Trophoblast cell (in vitro differentiated cells and primary cell): ENCODE data around the gene FRZB.

Experiments used
- DNase-seq, 2 donors: peaks; one replicate each; pipeline ENCODE4 v3.0.0-alpha.2; 2016
- H2AFZ ChIP-seq: 2 replicates; pipeline ENCODE4 v1.6.1; 2013; ENCODE audit warnings: low read length, moderate library complexity, mild to moderate bottlenecking; ENCODE audit not compliant: insufficient read depth, poor library complexity
- H2AK5ac ChIP-seq: 2 replicates; pipeline ENCODE4 v1.6.1; 2013; ENCODE audit warnings: mild to moderate bottlenecking, low read length
- H2BK120ac ChIP-seq: 2 replicates; pipeline ENCODE4 v1.6.1; 2013; ENCODE audit warnings: low read length, mild to moderate bottlenecking, moderate library complexity; ENCODE audit not compliant: insufficient read depth, poor library complexity
- H2BK12ac ChIP-seq: 2 replicates; pipeline ENCODE4 v1.6.1; 2013; ENCODE audit warnings: mild to moderate bottlenecking, low read length, moderate library complexity
- H2BK5ac ChIP-seq: 2 replicates; pipeline ENCODE4 v1.6.1; 2013; ENCODE audit warnings: low read length, low read depth, moderate library complexity, mild to moderate bottlenecking; ENCODE audit not compliant: poor library complexity
- H3K14ac ChIP-seq: 2 replicates; pipeline ENCODE4 v1.6.1; 2013; ENCODE audit warnings: mild to moderate bottlenecking, low read length
- H3K18ac ChIP-seq: 2 replicates; pipeline ENCODE4 v1.6.1; 2013; ENCODE audit warnings: mild to moderate bottlenecking, low read length
- H3K23ac ChIP-seq: 2 replicates; pipeline ENCODE4 v1.6.1; 2013; ENCODE audit warnings: low read length
- H3K27ac ChIP-seq: 2 replicates; pipeline ENCODE4 v1.5.1; 2013; ENCODE audit warnings: low read depth, mild to moderate bottlenecking, inconsistent platforms, low read length, moderate library complexity
- H3K27me3 ChIP-seq: 2 replicates; pipeline ENCODE4 v1.6.1; 2013; ENCODE audit warnings: inconsistent platforms, mild to moderate bottlenecking, low read length, moderate library complexity; ENCODE audit not compliant: insufficient read depth
- H3K36me3 ChIP-seq, 2 experiments: 1 replicate in 1 of 2; 2 replicates in 1 of 2; pipeline ENCODE4 v1.6.1; 2013; ENCODE audit warnings: low read length in 2 of 2, mild to moderate bottlenecking in 2 of 2, moderate library complexity in 1 of 2; ENCODE audit not compliant: insufficient read depth in 2 of 2, control insufficient read depth in 1 of 2
- H3K4ac ChIP-seq: 2 replicates; pipeline ENCODE4 v1.6.1; 2013; ENCODE audit warnings: low read depth, mild to moderate bottlenecking, low read length, moderate library complexity
- H3K4me1 ChIP-seq, 2 experiments: 1 replicate in 1 of 2; 2 replicates in 1 of 2; pipeline ENCODE4 v1.6.1; 2013; ENCODE audit warnings: low read length in 2 of 2, mild to moderate bottlenecking in 2 of 2, moderate library complexity in 1 of 2; ENCODE audit not compliant: insufficient read depth in 2 of 2, control insufficient read depth in 1 of 2
- H3K4me2 ChIP-seq: 2 replicates; pipeline ENCODE4 v1.6.1; 2013; ENCODE audit warnings: inconsistent platforms, mild to moderate bottlenecking, low read length, moderate library complexity
- H3K4me3 ChIP-seq: 2 replicates; pipeline ENCODE4 v1.5.1; 2013; ENCODE audit warnings: mild to moderate bottlenecking, low read depth, low read length, inconsistent platforms
- H3K79me1 ChIP-seq: one replicate; pipeline ENCODE4 v1.6.1; 2013; ENCODE audit warnings: low read length
- H3K79me2 ChIP-seq: 2 replicates; pipeline ENCODE4 v1.6.1; 2013; ENCODE audit warnings: low read length, mild to moderate bottlenecking; ENCODE audit not compliant: control insufficient read depth, insufficient read depth, poor library complexity
- H3K9ac ChIP-seq: 2 replicates; pipeline ENCODE4 v1.6.1; 2013; ENCODE audit warnings: mild to moderate bottlenecking, low read length
- H3K9me3 ChIP-seq: 2 replicates; pipeline ENCODE4 v1.6.1; 2013; ENCODE audit warnings: low read depth, mild to moderate bottlenecking, control low read depth, inconsistent platforms, low read length; ENCODE audit not compliant: insufficient read depth
- H4K12ac ChIP-seq: 2 replicates; pipeline ENCODE4 v1.6.1; 2013; ENCODE audit warnings: low read depth, mild to moderate bottlenecking, low read length, moderate library complexity
- H4K8ac ChIP-seq: 2 replicates; pipeline ENCODE4 v1.6.1; 2013; ENCODE audit warnings: low read depth, mild to moderate bottlenecking, low read length, moderate library complexity
- H4K91ac ChIP-seq: one replicate; pipeline ENCODE4 v1.6.1; 2013; ENCODE audit warnings: low read depth, mild to moderate bottlenecking, low read length, moderate library complexity
- WGBS: extraction: QIAGEN DNeasy Blood & Tissue Kit; methylation state at CpG from one replicate; pipeline ENCODE4 v1.1.7; 2013; ENCODE audit warnings: missing lambda C conversion rate; ENCODE audit not compliant: insufficient read length, insufficient coverage; ENCODE audit errors: extremely low coverage; 5-methylcytosine and 5-hydroxymethylcytosine counted together

FRZB gene

GRCh38 chr2:182864949-182865570 is 1.4 kb downstream of the FRZB start:
- H4K12ac ChIP-seq = no peak overlapping the region
- H2AFZ ChIP-seq = no peak overlapping the region
- no peak overlapping the region for H2BK12ac ChIP-seq
- no peak overlapping the region for H4K8ac ChIP-seq
- H3K4me3 ChIP-seq = no peak overlapping the region
- no peak overlapping the region for H2AK5ac ChIP-seq
- no peak overlapping the region for H3K27ac ChIP-seq
- H3K9ac ChIP-seq = no peak overlapping the region
- H3K79me1 ChIP-seq = peaks cover 3% of the 10 kb centered on the region
- no peak overlapping the region for H3K14ac ChIP-seq
- H3K23ac ChIP-seq = no peak overlapping the region
- no peaks in the 10 kb centered on the region for H3K79me2 ChIP-seq
- DNase-seq = no peak
- no peak overlapping the region for H2BK5ac ChIP-seq
- WGBS = no CpG with 5 or more reads among the region's 4 CpGs
- no peak overlapping the region for H3K4ac ChIP-seq
- no peaks in the 10 kb centered on the region for H3K36me3 ChIP-seq
- H3K4me2 ChIP-seq = no peak overlapping the region
- H3K9me3 ChIP-seq = no peaks in the 10 kb centered on the region
- H3K27me3 ChIP-seq = peaks cover 17% of the 10 kb centered on the region
- peaks cover 13 to 17% of the 10 kb centered on the region in 2 experiments for H3K4me1 ChIP-seq
- no peak overlapping the region for H2BK120ac ChIP-seq
- H3K18ac ChIP-seq = no peak overlapping the region
- H4K91ac ChIP-seq = no peak overlapping the region

DNA sequence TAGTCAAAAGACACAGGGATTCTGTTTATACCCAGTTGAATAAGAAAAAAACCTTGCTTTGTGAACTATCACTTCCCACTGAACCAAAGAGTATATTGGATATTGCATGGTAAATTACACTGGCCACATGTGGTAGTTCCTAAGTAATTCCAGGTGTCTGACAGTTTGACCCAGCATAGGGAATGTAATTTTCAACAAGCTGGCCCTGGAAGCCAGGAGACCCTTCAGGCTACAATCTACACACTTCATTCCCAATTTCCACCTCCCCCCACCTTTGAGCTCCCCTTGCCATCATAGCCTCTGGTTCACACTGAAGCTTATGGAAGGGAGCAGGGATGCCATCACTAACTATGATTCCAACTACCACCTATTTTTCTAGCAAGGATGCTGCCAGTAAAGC is 2.8 kb downstream of the FRZB start:
- no peak overlapping the region for H3K23ac ChIP-seq
- H3K27me3 ChIP-seq = peaks cover 17% of the 10 kb centered on the region
- no peak overlapping the region for H3K4me3 ChIP-seq
- H4K91ac ChIP-seq = no peak overlapping the region
- H3K4ac ChIP-seq = no peak overlapping the region
- H2AK5ac ChIP-seq = no peak overlapping the region
- no peak overlapping the region for H3K18ac ChIP-seq
- H3K79me2 ChIP-seq = no peaks in the 10 kb centered on the region
- no peak overlapping the region for H2AFZ ChIP-seq
- H2BK120ac ChIP-seq = no peak overlapping the region
- no peaks in the 10 kb centered on the region for H3K36me3 ChIP-seq
- no peak overlapping the region for H3K9ac ChIP-seq
- no peak overlapping the region for H2BK12ac ChIP-seq
- no peak overlapping the region for H4K8ac ChIP-seq
- H3K4me2 ChIP-seq = no peak overlapping the region
- H3K27ac ChIP-seq = no peak overlapping the region
- H3K79me1 ChIP-seq = peaks cover 3% of the 10 kb centered on the region
- peaks cover 13 to 17% of the 10 kb centered on the region in 2 experiments for H3K4me1 ChIP-seq
- DNase-seq = no peak
- H4K12ac ChIP-seq = no peak overlapping the region
- no peak overlapping the region for H2BK5ac ChIP-seq
- no peak overlapping the region for H3K14ac ChIP-seq
- no peaks in the 10 kb centered on the region for H3K9me3 ChIP-seq

GRCh38 chr2:182862091-182862490 is 4.3 kb downstream of the FRZB start:
- H4K12ac ChIP-seq = no peak overlapping the region
- no peaks in the 10 kb centered on the region for H3K36me3 ChIP-seq
- H2AFZ ChIP-seq = no peak overlapping the region
- no peak overlapping the region for H3K23ac ChIP-seq
- no peak overlapping the region for H3K9ac ChIP-seq
- no peak overlapping the region for H3K14ac ChIP-seq
- no peaks in the 10 kb centered on the region for H3K9me3 ChIP-seq
- no peak overlapping the region for H4K91ac ChIP-seq
- H3K4me3 ChIP-seq = no peak overlapping the region
- H2BK5ac ChIP-seq = no peak overlapping the region
- no peak overlapping the region for H3K27ac ChIP-seq
- no peak overlapping the region for H4K8ac ChIP-seq
- H3K4ac ChIP-seq = no peak overlapping the region
- peaks cover under 1% of the 10 kb centered on the region for H3K79me1 ChIP-seq
- H3K4me2 ChIP-seq = no peak overlapping the region
- DNase-seq = no peak
- no peak overlapping the region for H2BK12ac ChIP-seq
- H2BK120ac ChIP-seq = no peak overlapping the region
- no CpG with 5 or more reads among the region's 5 CpGs for WGBS
- peaks cover 9% of the 10 kb centered on the region in 2 experiments for H3K4me1 ChIP-seq
- H3K79me2 ChIP-seq = no peaks in the 10 kb centered on the region
- H3K18ac ChIP-seq = no peak overlapping the region
- no peak overlapping the region for H2AK5ac ChIP-seq
- peaks cover 13% of the 10 kb centered on the region for H3K27me3 ChIP-seq

DNA sequence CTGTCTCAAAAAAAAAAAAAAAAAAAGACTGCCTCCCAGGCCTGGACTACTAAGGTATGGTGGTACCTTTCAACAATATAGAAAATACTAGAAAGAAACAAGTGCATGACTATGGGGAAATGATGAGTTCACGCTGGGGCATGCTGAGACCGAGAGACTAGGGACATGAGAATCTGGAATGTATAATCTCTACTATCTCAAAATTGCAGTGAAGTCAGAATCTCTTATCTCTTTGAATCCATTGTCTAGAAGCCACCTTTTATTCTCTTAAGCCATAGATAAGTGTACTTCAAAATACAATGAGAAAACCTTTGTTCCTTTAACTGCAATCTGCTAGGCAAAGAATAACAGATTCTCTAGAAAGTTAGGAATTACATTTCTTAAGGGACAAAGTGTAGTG is 5.6 kb downstream of the FRZB start:
- Histone ChIP-seq H3K9ac (no peak overlapping the region), H3K9me3 (no peaks in the 10 kb centered on the region), H4K12ac (no peak overlapping the region), H3K14ac (no peak overlapping the region), H3K79me1 (no peaks in the 10 kb centered on the region), H3K4me3 (no peak overlapping the region), H3K36me3 (no peaks in the 10 kb centered on the region), H3K4me2 (no peak overlapping the region), H2AFZ (no peak overlapping the region), H2BK5ac (no peak overlapping the region), H3K4ac (no peak overlapping the region), H3K79me2 (no peaks in the 10 kb centered on the region), H3K27me3 (peaks cover 5% of the 10 kb centered on the region), H3K27ac (no peak overlapping the region), H4K91ac (no peak overlapping the region), H2BK120ac (no peak overlapping the region), H2BK12ac (no peak overlapping the region), H2AK5ac (no peak overlapping the region), H4K8ac (no peak overlapping the region), H3K18ac (no peak overlapping the region), H3K23ac (no peak overlapping the region), H3K4me1 (no peaks in the 10 kb centered on the region)
- peak; percentile 71 to 89 for DNase-seq
- no CpG with 5 or more reads among the region's 2 CpGs for WGBS
